Fibroblast of skin of back (primary cell): ENCODE results near the gene ABI3BP.

Source experiments
- DNase-seq: peaks from one replicate; pipeline ENCODE4 v3.0.0-alpha.2; 2013

ABI3BP gene

GRCh38 chr3:100766069-100766468 is 227.2 kb downstream of the ABI3BP start:
- DNase-seq = no peak

GRCh38 chr3:100765437-100765975 is 227.7 kb downstream of the ABI3BP start:
- DNase-seq = no peak

GRCh38 chr3:100761951-100762350 is 231.3 kb downstream of the ABI3BP start:
- DNase-seq = no peak

- DNase-seq = no peak
Measured at GRCh38 chr3:100761211-100761942, 231.8 kb downstream of the ABI3BP start.

- no peak for DNase-seq
Measured at GRCh38 chr3:100760377-100760776, 232.8 kb downstream of the ABI3BP start.

- DNase-seq = no peak
Measured at GRCh38 chr3:100759950-100760349, 233.3 kb downstream of the ABI3BP start.

GRCh38 chr3:100759159-100759558 is 234.1 kb downstream of the ABI3BP start:
- DNase-seq = no peak

- no peak for DNase-seq
Measured at GRCh38 chr3:100756441-100756840, 236.8 kb downstream of the ABI3BP start.

GRCh38 chr3:100754563-100755334 is 238.5 kb downstream of the ABI3BP start:
- no peak for DNase-seq

GRCh38 chr3:100753846-100754245 is 239.4 kb downstream of the ABI3BP start:
- DNase-seq = no peak

GRCh38 chr3:100748967-100749366 is 244.3 kb downstream of the ABI3BP start:
- no peak for DNase-seq

GRCh38 chr3:100748220-100748619 is 245.0 kb downstream of the ABI3BP start:
- no peak for DNase-seq

GRCh38 chr3:100746092-100746491 is 247.1 kb downstream of the ABI3BP start:
- DNase-seq = no peak

- no peak for DNase-seq
Measured at GRCh38 chr3:100745617-100746016, 247.6 kb downstream of the ABI3BP start.

- no peak for DNase-seq
Measured at GRCh38 chr3:100744671-100745070, 248.6 kb downstream of the ABI3BP start.

GRCh38 chr3:100743535-100743934 is 249.7 kb downstream of the ABI3BP start:
- DNase-seq = no peak

- DNase-seq = no peak
Measured at GRCh38 chr3:100740207-100740606, 253.0 kb downstream of the ABI3BP start.

- no peak for DNase-seq
Measured at GRCh38 chr3:100737334-100737733, 255.9 kb downstream of the ABI3BP start.

GRCh38 chr3:100732435-100732834 is 260.8 kb downstream of the ABI3BP start:
- no peak for DNase-seq

GRCh38 chr3:100730524-100730923 is 262.7 kb downstream of the ABI3BP start:
- DNase-seq = no peak

GRCh38 chr3:100726706-100727105 is 266.5 kb downstream of the ABI3BP start:
- no peak for DNase-seq

GRCh38 chr3:100725935-100726513 is 267.2 kb downstream of the ABI3BP start:
- no peak for DNase-seq

GRCh38 chr3:100720426-100720825 is 272.8 kb downstream of the ABI3BP start:
- DNase-seq = no peak
